ENCODE measurements around the gene OR4S2. TPM values are rescaled to one million over a fixed set of nuclear protein-coding genes. Genes with fewer than 3 reads are reported as not detected.

OR4S2 gene
- total and polyA plus RNA-seq, 4 donors, result not detected

GRCh38 chr11:55669376-55669775 is 21.2 kb downstream of the OR4S2 start (continued):
- no peak for TF ChIP-seq REST (IDR thresholded peaks at IDR 0.05)
- no peak for TF ChIP-seq GABPA (IDR thresholded peaks at IDR 0.05 in 1 of 2, conservative IDR thresholded peaks at IDR 0.05 in 1 of 2)
- TF ChIP-seq NR2F2 (IDR thresholded peaks at IDR 0.05), result no peak
- TF ChIP-seq FOXA2 (IDR thresholded peaks at IDR 0.05), result no peak
- no peak for TF ChIP-seq EGR1 (IDR thresholded peaks at IDR 0.05; ENCODE audit: low read depth in 2 of 2)
- no peak for TF ChIP-seq YY1 (IDR thresholded peaks at IDR 0.05)
- no peak for TF ChIP-seq HNF4A (conservative IDR thresholded peaks at IDR 0.05)
- no peak for TF ChIP-seq FOXA1 (IDR thresholded peaks at IDR 0.05)
- no peak for TF ChIP-seq RXRA (IDR thresholded peaks at IDR 0.05)

- H3K9ac ChIP-seq (ENCODE audit: low read depth in 1 of 2, low read length in 2 of 2), result no peak overlapping the region
- H3K36me3 ChIP-seq (ENCODE audit: control insufficient read depth in 4 of 4, insufficient read depth in 3 of 4, low read depth in 1 of 4, low read length in 3 of 4), result no peaks in the 10 kb centered on the region
- no peaks in the 10 kb centered on the region for H3K4me1 ChIP-seq (ENCODE audit: control insufficient read depth in 4 of 4, insufficient read depth in 4 of 4, low read length in 3 of 4)
- H3K9me3 ChIP-seq (ENCODE audit: control insufficient read depth in 4 of 4, low read length in 3 of 4), result no peaks in the 10 kb centered on the region
- H3K27me3 ChIP-seq (ENCODE audit: control insufficient read depth in 4 of 4, insufficient read depth in 4 of 4, low read length in 3 of 4), result no peaks in the 10 kb centered on the region
- WGBS, result 52% methylated on average over 5 of the region's 5 CpGs
- DNase-seq (ENCODE audit: low spot score), result no peak
- no peak overlapping the region for H3K27ac ChIP-seq (ENCODE audit: low read depth in 1 of 2, low read length in 2 of 2)
- TF ChIP-seq NR2F2 (IDR thresholded peaks at IDR 0.05) (no peak), HNF4G (IDR thresholded peaks at IDR 0.05) (no peak), ATF3 (IDR thresholded peaks at IDR 0.05) (no peak), GABPA (IDR thresholded peaks at IDR 0.05 in 1 of 2, conservative IDR thresholded peaks at IDR 0.05 in 1 of 2) (no peak), FOXA2 (IDR thresholded peaks at IDR 0.05) (no peak), ZBTB33 (IDR thresholded peaks at IDR 0.05) (no peak), RAD21 (IDR thresholded peaks at IDR 0.05) (no peak), CTCF (IDR thresholded peaks at IDR 0.05; ENCODE audit: low read depth, low read length, missing input control) (no peak), FOXA1 (IDR thresholded peaks at IDR 0.05) (no peak), HNF4A (conservative IDR thresholded peaks at IDR 0.05) (no peak), YY1 (IDR thresholded peaks at IDR 0.05) (no peak), RXRA (IDR thresholded peaks at IDR 0.05) (no peak), JUND (IDR thresholded peaks at IDR 0.05) (no peak)
- H3K4me3 ChIP-seq (ENCODE audit: low read depth in 1 of 3, low read length in 3 of 3), result no peak overlapping the region
Observed at GRCh38 chr11:55673860-55674259, 25.7 kb downstream of the OR4S2 start.
